ENCODE results near the gene SECISBP2. TPM values are rescaled to one million over a fixed set of nuclear protein-coding genes. Genes with fewer than 3 reads are reported as not detected.

The SECISBP2 gene
- polyA plus RNA-seq, 2 of the 4 experiments (the other 2 are of a cell fraction), result 16.3 to 43.4 TPM

DNA sequence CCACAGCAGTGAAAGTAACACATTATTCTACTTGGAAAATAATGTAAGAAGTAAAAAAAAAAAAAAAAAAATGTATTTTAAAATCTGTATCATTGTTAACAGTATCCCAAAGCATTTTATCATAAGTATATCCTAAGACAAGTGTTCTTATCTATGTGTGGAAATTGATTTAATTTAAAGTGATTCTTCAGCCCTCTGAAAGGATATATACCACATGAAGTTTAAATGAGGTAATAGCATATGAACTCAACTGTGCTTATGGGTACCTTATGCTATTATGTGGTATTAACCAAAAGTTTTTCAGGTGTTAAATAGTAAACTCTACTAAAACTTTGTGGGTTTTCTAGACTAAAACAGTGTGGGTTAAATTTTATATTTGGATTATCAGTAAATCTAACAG is 2.8 kb upstream of the SECISBP2 start:
- CTCF ChIA-PET, result interaction anchor here (1.5 kb wide), 1 partner anchor 233 kb away, joined by 3 read pairs; no protein-coding TSS in a partner anchor
- Histone ChIP-seq H3K4me2 (peak overlapping the region; percentile 96), H3K4me1 (peaks cover 53% of the 10 kb centered on the region), H3K27ac (no peak overlapping the region; a peak in 1 of 6 replicates), H3K9me3 (no peaks in the 10 kb centered on the region), H3K4me3 (no peak overlapping the region)
- DNase-seq (ENCODE audit: low read depth in 1 of 2, low spot score in 1 of 2) (no peak), FAIRE-seq (no peak), ATAC-seq (no peak)
- POLR2A ChIA-PET, result no interaction called here
- TF ChIP-seq RNF2 (IDR thresholded peaks at IDR 0.05; ENCODE audit: borderline replicate concordance, low read depth), result no peak

DNA sequence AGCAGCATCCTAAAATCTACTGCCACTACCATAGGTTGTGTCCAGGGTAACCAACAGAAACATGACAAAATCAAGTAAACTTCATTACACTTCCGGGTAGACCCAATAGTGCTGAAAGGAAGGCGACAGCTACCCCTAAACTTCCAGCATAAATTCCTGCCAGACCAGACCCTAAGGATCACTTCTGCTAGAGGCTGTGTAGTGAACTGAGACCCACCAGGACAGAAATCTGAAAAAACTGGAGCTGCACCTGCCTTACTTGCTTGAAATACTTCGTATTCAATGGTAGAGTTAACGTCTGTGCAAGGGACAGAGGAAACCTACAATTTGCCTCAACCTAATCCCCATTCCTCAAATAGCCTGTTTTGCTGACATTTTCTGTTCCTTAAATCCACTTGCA is 1.0 kb upstream of the SECISBP2 start:
- peak overlapping the region; percentile 55; the same call in 2 of the 3 replicates for H3K4me3 ChIP-seq
- FAIRE-seq (no peak), ATAC-seq (no peak), DNase-seq (ENCODE audit: low read depth in 1 of 2, low spot score in 1 of 2) (no peak)
- peaks cover 56% of the 10 kb centered on the region for H3K4me1 ChIP-seq
- ChIA-PET POLR2A (no interaction called here), CTCF (no interaction called here)
- peak overlapping the region; percentile 96 for H3K4me2 ChIP-seq
- 82% methylated on average over 4 of the region's 4 CpGs for WGBS (ENCODE audit: missing lambda C conversion rate)
- H3K27ac ChIP-seq, result peak overlapping the region; percentile 96 to 98
- H3K9me3 ChIP-seq, result no peaks in the 10 kb centered on the region
- TF ChIP-seq SREBF2 (IDR thresholded peaks at IDR 0.05) (no peak), TFCP2L1 (CRISPR knock-in tag; IDR thresholded peaks at IDR 0.05) (peak; percentile 75), POLR2AphosphoS2 (conservative IDR thresholded peaks at IDR 0.05; ENCODE audit: low read length) (peak; percentile 84; the same call in 1 of the 2 replicates), FOSB (CRISPR knock-in tag; IDR thresholded peaks at IDR 0.05) (peak; percentile 43; the same call in 1 of the 2 replicates), HOXA7 (CRISPR knock-in tag; IDR thresholded peaks at IDR 0.05) (peak; percentile 72; the same call in 1 of the 2 replicates), TP53 (CRISPR knock-in tag; IDR thresholded peaks at IDR 0.05) (peak; percentile 86), RFX5 (IDR thresholded peaks at IDR 0.05) (no peak), ZSCAN20 (CRISPR knock-in tag; IDR thresholded peaks at IDR 0.05) (no peak), JUNB (IDR thresholded peaks at IDR 0.05) (no peak)
- TF ChIP-seq, protein P1, sequence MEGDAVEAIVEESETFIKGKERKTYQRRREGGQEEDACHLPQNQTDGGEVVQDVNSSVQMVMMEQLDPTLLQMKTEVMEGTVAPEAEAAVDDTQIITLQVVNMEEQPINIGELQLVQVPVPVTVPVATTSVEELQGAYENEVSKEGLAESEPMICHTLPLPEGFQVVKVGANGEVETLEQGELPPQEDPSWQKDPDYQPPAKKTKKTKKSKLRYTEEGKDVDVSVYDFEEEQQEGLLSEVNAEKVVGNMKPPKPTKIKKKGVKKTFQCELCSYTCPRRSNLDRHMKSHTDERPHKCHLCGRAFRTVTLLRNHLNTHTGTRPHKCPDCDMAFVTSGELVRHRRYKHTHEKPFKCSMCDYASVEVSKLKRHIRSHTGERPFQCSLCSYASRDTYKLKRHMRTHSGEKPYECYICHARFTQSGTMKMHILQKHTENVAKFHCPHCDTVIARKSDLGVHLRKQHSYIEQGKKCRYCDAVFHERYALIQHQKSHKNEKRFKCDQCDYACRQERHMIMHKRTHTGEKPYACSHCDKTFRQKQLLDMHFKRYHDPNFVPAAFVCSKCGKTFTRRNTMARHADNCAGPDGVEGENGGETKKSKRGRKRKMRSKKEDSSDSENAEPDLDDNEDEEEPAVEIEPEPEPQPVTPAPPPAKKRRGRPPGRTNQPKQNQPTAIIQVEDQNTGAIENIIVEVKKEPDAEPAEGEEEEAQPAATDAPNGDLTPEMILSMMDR (IDR thresholded peaks at IDR 0.05), result no peak

DNA sequence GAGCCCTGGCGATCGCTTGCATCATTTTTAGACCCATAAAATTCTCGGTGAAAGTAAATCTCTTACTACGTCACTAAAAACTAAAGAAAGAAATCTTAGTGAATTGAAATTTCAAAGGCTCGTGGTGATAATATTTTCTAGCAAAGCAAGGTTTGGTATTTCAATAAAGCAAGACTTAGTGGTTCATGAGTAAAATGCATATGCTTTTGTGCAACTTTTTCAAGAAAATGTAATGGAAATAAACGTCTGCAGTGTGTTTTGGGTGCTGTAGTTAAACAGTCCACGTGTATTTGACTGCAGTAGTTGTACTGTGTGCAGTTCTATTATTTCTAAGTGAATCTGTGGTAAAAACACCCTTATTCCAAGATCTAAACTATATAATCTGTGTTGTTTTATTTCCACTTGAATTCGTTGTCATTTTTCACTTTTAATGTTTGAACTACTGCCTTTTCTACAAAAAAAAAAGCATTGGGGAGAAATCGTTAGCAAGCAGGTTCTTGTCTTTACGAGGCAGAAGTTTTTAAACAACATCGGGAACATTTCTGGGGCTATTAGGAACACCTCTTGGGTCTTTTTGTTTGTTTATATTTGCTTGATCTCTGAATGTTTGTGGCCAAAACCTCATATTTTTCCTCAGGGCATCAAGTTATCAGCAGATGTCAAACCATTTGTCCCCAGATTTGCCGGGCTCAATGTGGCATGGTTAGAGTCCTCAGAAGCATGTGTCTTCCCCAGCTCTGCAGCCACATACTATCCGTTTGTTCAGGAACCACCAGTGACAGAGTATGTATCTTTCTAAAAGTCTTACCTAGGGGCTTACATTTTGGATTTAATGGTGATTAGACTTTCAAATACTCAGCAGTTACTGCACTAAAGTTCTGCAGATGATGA is 960 bp downstream of the SECISBP2 start:
- DNase-seq (ENCODE audit: low read depth in 1 of 2, low spot score in 1 of 2) (no peak), FAIRE-seq (no peak), ATAC-seq (no peak)
- peak overlapping the region; percentile 96 to 98 for H3K27ac ChIP-seq
- peak overlapping the region; percentile 95 for H3K4me2 ChIP-seq
- H3K4me1 ChIP-seq, result peaks cover 48% of the 10 kb centered on the region
- H3K9me3 ChIP-seq, result no peaks in the 10 kb centered on the region
- H3K4me3 ChIP-seq, result peak overlapping the region; percentile 55
- ChIA-PET CTCF (interaction anchor here (0.6 to 1.5 kb wide), 10 partner anchors 8 to 234 kb away, joined by 3 to 10 read pairs (median 4); no protein-coding TSS in a partner anchor), POLR2A (interaction anchor here (1.0 to 1.4 kb wide), 4 partner anchors 9 to 230 kb away, joined by 3 to 8 read pairs (median 7); partner anchors contain the start of gene CKS2)
- TF ChIP-seq HOXB13 (CRISPR knock-in tag; IDR thresholded peaks at IDR 0.05; ENCODE audit: low read depth), result peak; percentile 38; the same call in 1 of the 2 replicates
- no peak for TF ChIP-seq FOSL2 (IDR thresholded peaks at IDR 0.05)
- peak; percentile 21; the same call in 1 of the 2 replicates for TF ChIP-seq FOSL2 (CRISPR knock-in tag; IDR thresholded peaks at IDR 0.05)
- TF ChIP-seq ZC3H11A (IDR thresholded peaks at IDR 0.05), result no peak
- TF ChIP-seq, protein P1 (IDR thresholded peaks at IDR 0.05), result peak; percentile 4; the same call in 1 of the 3 replicates
- TF ChIP-seq CEBPB (IDR thresholded peaks at IDR 0.05), result peak; percentile 43 to 86; a peak in 2 of 4 replicates
- 10% methylated on average over 13 of the region's 13 CpGs for WGBS (ENCODE audit: missing lambda C conversion rate)
